ENCODE results near the gene PRDM2.

PRDM2 gene

GRCh38 chr1:13794231-13795187 is 94.5 kb downstream of the PRDM2 start:
- no peak for DNase-seq

- DNase-seq, result no peak
Observed at GRCh38 chr1:13797397-13797796, 97.4 kb downstream of the PRDM2 start.

GRCh38 chr1:13798120-13798519 is 98.1 kb downstream of the PRDM2 start:
- DNase-seq, result no peak

- DNase-seq, result no peak
Observed at GRCh38 chr1:13799502-13800283, 99.7 kb downstream of the PRDM2 start.

DNA sequence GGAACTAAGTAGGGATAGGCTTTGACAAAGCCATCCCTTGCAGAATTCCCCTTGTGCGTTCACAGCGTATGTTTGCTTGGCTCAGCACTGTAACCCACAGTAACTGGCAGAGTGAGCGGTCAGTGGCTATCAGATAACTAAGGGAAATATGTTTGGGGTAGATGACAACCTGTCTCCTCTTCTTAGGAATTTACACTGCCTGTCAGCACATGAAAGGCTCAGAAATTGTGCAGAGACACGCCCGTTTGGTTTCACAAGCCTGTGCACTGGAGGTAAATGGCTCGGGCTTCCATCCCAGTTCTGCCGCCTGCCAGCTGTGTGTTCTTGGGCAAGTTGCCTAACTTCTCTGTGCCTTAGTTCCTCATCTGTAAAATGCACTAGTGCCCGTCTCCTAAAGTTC is 101.2 kb downstream of the PRDM2 start:
- DNase-seq, result no peak

DNA sequence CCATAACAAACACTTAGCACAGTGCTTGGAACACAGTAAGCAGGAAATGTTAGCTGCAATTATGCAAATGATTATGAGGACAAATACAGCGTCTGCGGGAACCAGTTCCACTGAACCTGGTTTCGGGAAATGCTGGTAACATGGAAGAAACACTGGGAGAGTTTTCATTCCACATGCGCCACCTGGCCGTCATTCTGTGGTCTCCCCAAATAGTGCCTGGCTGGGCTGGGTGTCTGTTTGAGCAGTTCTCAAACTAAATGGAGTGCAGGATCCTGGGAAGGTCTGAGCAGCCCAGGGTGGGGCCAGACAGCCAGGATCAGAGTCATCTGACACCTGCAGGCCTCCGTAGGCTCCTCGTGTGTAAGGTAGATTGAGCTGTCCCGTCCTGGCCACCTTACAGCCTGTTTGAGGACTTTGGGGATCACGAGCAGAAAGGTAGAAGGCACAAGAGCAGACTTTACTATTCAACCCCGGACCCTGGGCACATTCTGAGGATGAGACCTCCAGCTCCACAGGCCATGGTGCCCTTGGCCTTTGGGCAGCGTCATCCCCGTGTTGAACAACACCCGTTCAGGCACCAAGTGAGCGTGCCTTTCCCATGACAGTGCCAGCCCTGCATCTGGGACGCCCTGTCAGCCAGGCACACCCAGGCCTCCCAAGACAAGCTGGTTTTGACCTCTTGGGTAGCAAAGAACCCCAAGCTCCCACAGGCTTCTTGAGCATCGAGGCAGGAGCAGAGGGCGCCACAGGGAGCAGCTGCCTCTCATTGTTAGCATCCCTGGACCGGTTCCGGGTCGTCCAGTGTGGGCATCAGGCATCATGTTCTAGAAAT is 101.9 kb downstream of the PRDM2 start:
- no peak for DNase-seq

DNA sequence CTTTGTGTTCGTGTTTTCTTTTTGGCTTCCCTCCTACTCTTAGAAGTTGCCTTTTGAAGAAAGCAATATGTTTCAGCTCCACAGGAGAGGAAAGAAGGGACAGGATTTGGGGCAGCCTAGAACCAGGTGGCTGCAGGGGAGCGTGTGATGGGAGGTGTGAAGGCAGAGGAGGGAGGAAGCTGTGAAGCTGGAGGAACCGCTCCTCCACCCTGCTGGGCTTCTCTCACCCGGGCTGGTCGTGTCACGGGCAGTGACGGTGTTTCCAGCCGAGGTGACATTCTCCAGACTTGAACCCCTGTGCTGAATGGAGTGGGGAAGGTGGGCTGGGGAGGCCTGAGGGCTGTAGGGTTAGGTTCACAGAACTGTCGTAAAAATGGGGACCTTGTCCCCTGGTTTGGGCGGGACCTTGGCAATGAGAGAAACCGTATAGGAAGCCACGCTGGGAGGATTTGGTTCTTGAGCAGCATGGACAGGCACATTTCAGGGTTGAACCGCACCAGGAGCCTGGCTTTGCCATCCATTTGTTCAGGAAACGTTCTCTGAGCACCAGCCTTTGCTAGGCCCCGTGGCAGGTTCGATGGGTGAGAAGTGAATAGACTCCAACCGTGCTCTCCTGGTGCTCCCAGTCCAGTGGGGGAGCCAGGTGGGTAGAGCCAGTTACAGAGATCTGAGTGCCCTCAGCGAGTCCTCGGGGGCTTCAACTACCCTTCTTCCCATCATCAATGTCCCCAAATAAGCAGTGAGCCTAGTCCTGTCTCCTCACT is 103.0 kb downstream of the PRDM2 start:
- no peak for DNase-seq

DNA sequence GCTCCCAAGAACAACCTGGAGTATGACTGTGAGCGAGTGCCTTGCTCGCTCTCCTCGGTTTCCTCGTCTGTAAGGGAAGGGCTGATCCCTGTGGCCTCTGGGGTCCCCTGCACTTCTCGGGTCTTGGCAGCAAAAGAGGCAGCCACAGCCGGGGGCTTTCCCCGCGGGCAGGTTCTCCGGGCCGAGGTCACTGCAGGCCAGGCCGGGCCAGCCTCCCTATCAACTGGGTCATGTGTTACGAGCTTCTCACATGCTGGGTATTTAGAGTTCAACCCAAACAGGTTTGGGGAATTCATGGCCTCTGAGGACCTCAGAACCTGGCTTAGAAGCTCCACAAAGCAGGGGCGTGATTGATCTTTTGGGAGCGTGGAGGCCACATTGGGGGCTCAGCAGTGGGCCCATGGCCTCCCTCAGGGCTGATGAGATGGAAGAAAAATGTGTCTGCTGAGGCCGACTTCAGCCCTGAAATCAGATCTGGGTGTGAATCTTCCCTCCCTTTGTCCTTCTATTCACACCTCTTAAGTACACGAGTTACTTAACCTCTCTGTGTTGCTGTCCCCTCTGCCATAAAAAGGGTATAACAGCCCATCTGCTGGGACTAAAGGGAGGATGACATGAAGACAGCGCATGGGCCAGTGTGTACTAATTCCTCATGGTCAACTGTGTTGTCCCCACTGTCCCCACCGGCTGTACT is 103.7 kb downstream of the PRDM2 start:
- no peak for DNase-seq

DNA sequence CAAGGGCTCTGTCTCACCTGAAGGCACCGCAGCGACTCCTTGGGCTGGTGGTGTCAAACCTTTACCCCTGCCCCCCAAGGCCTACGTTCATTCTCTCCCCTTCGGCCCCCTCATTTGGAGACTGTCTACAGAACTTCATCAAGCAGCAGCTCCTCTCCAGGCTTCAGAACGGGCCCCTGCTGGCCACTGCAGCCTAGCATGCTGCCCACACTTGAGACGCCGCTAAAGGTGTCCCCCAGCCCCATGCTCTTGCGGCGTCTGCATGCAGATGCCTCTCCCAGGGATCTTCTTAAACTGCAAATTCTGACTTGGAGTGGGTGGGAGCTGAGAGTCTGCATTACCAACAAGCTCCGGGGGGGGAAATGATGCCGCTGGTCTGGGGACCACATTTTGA is 104.2 kb downstream of the PRDM2 start:
- DNase-seq, result no peak

DNA sequence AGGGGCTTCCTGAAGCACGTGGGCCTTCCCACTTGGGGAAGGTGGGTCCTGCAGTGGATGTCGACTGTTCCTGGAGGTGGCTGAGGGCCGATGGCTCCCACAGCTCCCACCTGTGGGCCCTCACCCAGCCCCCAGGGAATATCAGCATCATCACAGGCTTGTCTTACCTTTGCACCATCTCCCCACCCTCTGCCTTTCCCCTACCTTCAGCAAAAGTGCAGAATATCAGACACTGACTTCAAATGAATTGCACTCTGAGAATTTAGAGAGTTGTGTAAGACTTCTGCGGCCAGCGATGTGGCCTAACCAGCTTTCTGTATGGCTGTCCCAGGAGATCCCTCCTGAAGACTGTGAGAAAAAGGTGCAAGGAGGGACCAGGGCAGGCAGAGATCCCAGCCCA is 105.4 kb downstream of the PRDM2 start:
- DNase-seq, result no peak

- DNase-seq, result no peak
Observed at GRCh38 chr1:13806108-13806507, 106.1 kb downstream of the PRDM2 start.

- peak; percentile 26 for DNase-seq
Observed at GRCh38 chr1:13807209-13807608, 107.2 kb downstream of the PRDM2 start.

GRCh38 chr1:13808729-13809131 is 108.7 kb downstream of the PRDM2 start:
- DNase-seq, result no peak

GRCh38 chr1:13809461-13810159 is 109.6 kb downstream of the PRDM2 start:
- no peak for DNase-seq

DNA sequence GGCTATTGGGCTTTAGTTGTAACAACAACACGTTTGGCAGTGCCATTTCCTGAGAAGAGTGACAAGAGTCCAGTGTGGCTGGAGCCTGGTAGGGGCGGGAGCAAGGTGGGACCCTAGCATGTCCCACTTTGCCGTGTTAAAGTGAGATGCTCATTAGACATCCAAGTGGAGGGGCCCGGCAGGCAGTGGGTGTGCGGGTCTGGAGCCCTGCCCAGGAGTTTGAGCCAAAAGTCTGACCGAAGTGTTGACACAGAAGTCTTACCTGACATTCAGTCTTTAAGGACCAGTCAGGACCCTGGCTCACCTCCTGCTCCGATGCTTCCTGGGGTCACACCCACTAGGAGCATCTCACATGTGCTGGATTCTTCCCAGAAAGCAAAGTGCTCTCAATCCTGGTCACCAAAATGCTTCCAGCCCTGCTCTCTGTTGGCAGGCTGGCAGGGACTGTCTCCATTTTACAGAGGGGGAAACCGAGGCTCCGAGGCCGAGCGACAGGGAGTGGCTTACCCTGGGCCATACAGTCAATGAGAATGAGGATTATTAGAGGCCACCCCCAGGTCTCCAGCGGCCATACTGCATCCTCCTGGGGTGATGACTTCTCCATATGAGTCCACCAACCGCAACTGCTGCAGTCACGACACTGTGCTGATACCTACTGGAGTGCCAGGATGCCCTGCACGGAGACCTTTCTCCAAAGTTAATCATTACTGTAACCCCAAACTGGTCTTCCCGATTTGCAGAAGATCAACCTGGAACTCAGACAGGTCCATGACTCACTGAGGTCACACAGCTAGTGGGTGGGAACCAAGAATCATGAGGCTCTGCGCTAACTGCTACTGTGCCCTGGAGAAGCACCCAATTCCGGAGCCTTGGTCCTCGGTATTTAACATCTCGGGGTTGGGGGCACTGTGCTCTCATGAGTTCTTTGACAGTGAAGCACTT is 112.7 kb downstream of the PRDM2 start:
- DNase-seq, result no peak

DNA sequence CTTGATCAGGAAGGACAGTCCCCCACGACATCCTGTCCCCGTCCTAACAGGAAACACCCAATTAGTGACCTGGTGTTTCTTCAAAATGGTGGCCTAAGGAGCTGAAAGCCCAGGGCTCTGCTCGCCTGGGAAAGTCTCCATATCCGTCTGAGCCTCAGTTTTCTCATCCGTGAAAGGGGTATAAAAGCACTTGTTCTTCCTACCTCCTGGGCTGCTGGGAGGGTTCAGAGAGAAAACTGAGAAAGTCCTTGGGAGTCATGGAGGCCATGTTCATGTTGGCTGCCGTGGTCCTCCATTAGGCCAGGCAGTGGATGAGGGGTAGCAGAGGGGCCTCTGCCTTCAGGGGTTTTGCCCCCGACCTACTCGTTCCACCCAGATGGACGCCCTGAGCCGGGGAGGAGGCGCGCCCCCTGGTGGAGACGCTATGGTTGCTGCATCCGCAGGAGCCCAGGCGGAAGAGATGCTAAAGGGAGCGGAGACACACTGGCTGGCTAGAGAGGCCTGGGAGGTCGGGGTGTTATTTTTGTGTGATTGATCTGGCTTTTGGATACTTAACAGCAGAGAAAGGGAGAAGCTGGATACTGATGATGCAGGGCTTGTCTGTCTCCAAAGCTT is 113.5 kb downstream of the PRDM2 start:
- peak; percentile 36 for DNase-seq

- DNase-seq, result no peak
Observed at GRCh38 chr1:13814131-13814530, 114.1 kb downstream of the PRDM2 start.

GRCh38 chr1:13816016-13816760 is 116.2 kb downstream of the PRDM2 start:
- DNase-seq, result no peak

GRCh38 chr1:13817906-13818305 is 117.9 kb downstream of the PRDM2 start:
- no peak for DNase-seq
